ENCODE data around the gene GLS. TPM values are rescaled to one million over a fixed set of nuclear protein-coding genes. Genes with fewer than 3 reads are reported as not detected.

Gene GLS
- total RNA-seq, 1 donor from 2014 or later: 88.9 TPM

DNA sequence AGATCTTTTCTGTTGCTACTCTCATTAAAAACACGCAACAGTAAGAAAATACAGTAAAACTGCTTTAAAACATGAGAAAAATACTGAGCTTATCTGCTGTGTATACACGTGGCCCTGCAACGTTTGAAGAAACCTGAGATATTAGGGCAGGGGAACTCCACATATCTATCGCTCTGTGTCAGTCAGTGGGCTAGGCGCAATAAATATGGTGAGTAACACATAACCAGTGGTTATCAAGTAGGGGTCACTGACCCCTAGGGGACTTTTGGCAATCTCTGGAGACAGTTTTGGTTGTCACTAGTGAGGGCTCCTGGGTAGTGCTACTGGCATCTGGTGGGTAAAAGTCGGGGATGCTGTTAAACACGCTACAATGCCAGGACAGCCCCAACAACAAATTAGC is 118.4 kb downstream of the GLS start:
- DNase-seq (ENCODE audit: extremely low spot score in 2 of 2): no peak
- no peak overlapping the region for H3K4me3 ChIP-seq
- H3K9me3 ChIP-seq: no peaks in the 10 kb centered on the region
- intact Hi-C loops (cut with DNase I): no loop called here
- no peaks in the 10 kb centered on the region for H3K27me3 ChIP-seq
- no peaks in the 10 kb centered on the region for H3K4me1 ChIP-seq
- TF ChIP-seq POLR2A (IDR thresholded peaks at IDR 0.05) (no peak), POLR2AphosphoS5 (IDR thresholded peaks at IDR 0.05; ENCODE audit: insufficient read depth in 1 of 2, low read depth in 1 of 2) (no peak)
- TF ChIP-seq, protein P1, sequence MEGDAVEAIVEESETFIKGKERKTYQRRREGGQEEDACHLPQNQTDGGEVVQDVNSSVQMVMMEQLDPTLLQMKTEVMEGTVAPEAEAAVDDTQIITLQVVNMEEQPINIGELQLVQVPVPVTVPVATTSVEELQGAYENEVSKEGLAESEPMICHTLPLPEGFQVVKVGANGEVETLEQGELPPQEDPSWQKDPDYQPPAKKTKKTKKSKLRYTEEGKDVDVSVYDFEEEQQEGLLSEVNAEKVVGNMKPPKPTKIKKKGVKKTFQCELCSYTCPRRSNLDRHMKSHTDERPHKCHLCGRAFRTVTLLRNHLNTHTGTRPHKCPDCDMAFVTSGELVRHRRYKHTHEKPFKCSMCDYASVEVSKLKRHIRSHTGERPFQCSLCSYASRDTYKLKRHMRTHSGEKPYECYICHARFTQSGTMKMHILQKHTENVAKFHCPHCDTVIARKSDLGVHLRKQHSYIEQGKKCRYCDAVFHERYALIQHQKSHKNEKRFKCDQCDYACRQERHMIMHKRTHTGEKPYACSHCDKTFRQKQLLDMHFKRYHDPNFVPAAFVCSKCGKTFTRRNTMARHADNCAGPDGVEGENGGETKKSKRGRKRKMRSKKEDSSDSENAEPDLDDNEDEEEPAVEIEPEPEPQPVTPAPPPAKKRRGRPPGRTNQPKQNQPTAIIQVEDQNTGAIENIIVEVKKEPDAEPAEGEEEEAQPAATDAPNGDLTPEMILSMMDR (IDR thresholded peaks at IDR 0.05): no peak
- H3K36me3 ChIP-seq: peaks cover 7 to 93% of the 10 kb centered on the region in 2 donors
- no peak overlapping the region for H3K27ac ChIP-seq

DNA sequence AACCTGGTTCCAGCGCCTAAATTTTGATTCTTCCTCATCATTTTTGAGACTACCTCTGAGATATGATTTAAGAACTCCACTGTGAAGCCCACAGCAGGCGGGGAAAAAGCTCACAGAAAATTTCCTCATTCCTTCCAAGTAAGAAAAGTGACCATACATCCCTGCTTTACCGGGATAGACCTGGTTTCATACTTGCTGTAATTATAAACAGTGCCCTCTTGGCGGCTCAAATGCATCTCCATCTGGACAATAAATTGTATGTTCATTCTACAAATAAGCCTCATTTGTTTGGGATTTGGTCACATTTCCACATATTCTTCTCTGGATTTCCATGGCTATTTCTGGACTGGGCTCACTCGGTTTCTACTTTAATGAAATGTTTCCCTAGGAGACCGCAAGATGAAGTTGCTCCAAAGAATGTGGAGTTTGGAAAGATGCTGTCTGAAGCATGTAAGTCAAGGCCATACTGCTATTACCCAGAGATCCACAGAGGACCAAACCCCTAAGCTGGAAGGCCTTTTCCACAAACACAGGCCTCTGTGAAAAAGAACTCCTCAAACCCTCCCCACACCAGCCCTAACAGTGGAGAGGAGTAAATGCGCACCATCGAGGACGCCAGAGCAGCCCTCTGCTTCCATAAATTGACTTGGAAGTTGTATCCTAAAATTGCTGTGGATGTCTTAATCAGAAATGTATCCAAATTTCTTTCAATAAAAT is 119.5 kb downstream of the GLS start:
- no peak overlapping the region for H3K4me3 ChIP-seq
- no peak overlapping the region for H3K27ac ChIP-seq
- H3K36me3 ChIP-seq: peaks cover 7 to 92% of the 10 kb centered on the region in 2 donors
- H3K9me3 ChIP-seq: no peaks in the 10 kb centered on the region
- TF ChIP-seq, protein P1 (IDR thresholded peaks at IDR 0.05): no peak
- TF ChIP-seq POLR2AphosphoS5 (IDR thresholded peaks at IDR 0.05; ENCODE audit: insufficient read depth in 1 of 2, low read depth in 1 of 2): no peak
- intact Hi-C loops (cut with DNase I): no loop called here
- no peaks in the 10 kb centered on the region for H3K4me1 ChIP-seq
- no peaks in the 10 kb centered on the region for H3K27me3 ChIP-seq
- no peak for DNase-seq (ENCODE audit: extremely low spot score in 2 of 2)

DNA sequence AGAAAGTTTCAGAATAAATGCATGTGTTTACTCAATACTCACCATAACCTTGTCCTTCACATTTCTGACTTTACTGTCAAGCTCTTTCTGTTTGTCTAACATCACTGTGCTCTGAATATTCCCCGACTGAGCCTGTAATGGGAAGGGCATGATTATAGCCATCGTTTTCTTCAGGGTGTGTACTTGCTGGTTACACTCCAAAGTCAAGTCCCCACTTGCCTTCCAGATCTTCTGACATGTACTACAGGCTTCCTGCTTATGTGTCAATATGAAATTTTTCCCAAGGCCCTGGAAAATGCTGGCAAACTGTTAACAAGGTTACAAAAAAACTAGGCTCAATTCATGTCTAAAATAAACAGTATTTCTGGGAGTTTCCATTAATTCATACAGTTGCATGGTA is 120.4 kb downstream of the GLS start:
- intact Hi-C loops (cut with DNase I): no loop called here
- DNase-seq (ENCODE audit: extremely low spot score in 2 of 2): no peak
- H3K27me3 ChIP-seq: no peaks in the 10 kb centered on the region
- no peak overlapping the region for H3K4me3 ChIP-seq
- TF ChIP-seq, protein P1 (IDR thresholded peaks at IDR 0.05): no peak
- peak in 1 of 2 donors; percentile 43 for TF ChIP-seq POLR2AphosphoS5 (IDR thresholded peaks at IDR 0.05; ENCODE audit: insufficient read depth in 1 of 2, low read depth in 1 of 2)
- no peak for TF ChIP-seq POLR2A (IDR thresholded peaks at IDR 0.05)
- no peaks in the 10 kb centered on the region for H3K9me3 ChIP-seq
- peaks cover 7 to 92% of the 10 kb centered on the region in 2 donors for H3K36me3 ChIP-seq
- H3K4me1 ChIP-seq: no peaks in the 10 kb centered on the region
- H3K27ac ChIP-seq: no peak overlapping the region

DNA sequence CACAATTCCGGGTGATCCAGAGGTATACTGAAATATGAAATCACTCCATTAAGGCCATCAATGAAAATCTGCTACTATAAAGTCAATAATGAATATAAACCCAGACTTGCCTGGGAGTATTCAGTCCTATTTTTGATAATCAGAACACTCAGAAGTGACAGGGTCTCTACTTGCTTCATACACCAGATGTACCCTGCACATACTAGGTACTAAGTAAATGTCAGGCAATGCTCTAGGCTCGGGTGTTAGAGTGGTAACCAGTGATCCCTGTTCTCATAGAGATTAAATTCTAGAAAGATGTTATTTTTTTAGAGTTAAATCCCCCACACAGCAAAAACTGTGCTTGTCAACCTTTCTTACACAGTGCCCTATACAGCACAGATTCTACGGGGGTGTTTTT is 121.0 kb downstream of the GLS start:
- Histone ChIP-seq H3K4me1 (no peaks in the 10 kb centered on the region), H3K9me3 (no peaks in the 10 kb centered on the region), H3K36me3 (peaks cover 7 to 92% of the 10 kb centered on the region in 2 donors), H3K4me3 (no peak overlapping the region), H3K27me3 (no peaks in the 10 kb centered on the region), H3K27ac (no peak overlapping the region)
- intact Hi-C loops (cut with DNase I): no loop called here
- TF ChIP-seq, protein P1 (IDR thresholded peaks at IDR 0.05): no peak
- no peak for TF ChIP-seq POLR2AphosphoS5 (IDR thresholded peaks at IDR 0.05; ENCODE audit: insufficient read depth in 1 of 2, low read depth in 1 of 2)
- TF ChIP-seq POLR2A (IDR thresholded peaks at IDR 0.05): no peak
- no peak for DNase-seq (ENCODE audit: extremely low spot score in 2 of 2)

All from vagina (tissue), 2 donors.